ENCODE results near the gene TUFT1. TPM values are rescaled to one million over a fixed set of nuclear protein-coding genes. Genes with fewer than 3 reads are reported as not detected.

TUFT1 gene
- total RNA-seq, 1 donor from 2014 or later: 7.0 TPM

- Mint-ChIP-seq H3K9me3 (ENCODE audit: unreplicated experiment) (no peaks in the 10 kb centered on the region), H3K4me1 (ENCODE audit: low read depth, unreplicated experiment) (peaks cover 4% of the 10 kb centered on the region), H3K36me3 (ENCODE audit: unreplicated experiment) (no peaks in the 10 kb centered on the region), H3K27me3 (ENCODE audit: unreplicated experiment) (peaks cover 4% of the 10 kb centered on the region), H3K27ac (ENCODE audit: unreplicated experiment) (no peak overlapping the region), H3K4me3 (ENCODE audit: unreplicated experiment) (no peak overlapping the region)
- TF ChIP-seq CTCF (IDR thresholded peaks at IDR 0.05; ENCODE audit: partially characterized antibody, unreplicated experiment): no peak
- no peak for DNase-seq
These were observed 16.8 kb upstream of the TUFT1 start for GRCh38 chr1:151523326-151523725.

GRCh38 chr1:151524736-151525135 lies 15.4 kb upstream of the TUFT1 start:
- Mint-ChIP-seq H3K4me3 (ENCODE audit: unreplicated experiment) (no peak overlapping the region), H3K9me3 (ENCODE audit: unreplicated experiment) (no peaks in the 10 kb centered on the region), H3K27me3 (ENCODE audit: unreplicated experiment) (peaks cover 4% of the 10 kb centered on the region), H3K4me1 (ENCODE audit: low read depth, unreplicated experiment) (peaks cover 4% of the 10 kb centered on the region), H3K27ac (ENCODE audit: unreplicated experiment) (no peak overlapping the region), H3K36me3 (ENCODE audit: unreplicated experiment) (no peaks in the 10 kb centered on the region)
- TF ChIP-seq CTCF (IDR thresholded peaks at IDR 0.05; ENCODE audit: partially characterized antibody, unreplicated experiment): no peak
- no peak for DNase-seq

GRCh38 chr1:151526735-151527525 lies 13.2 kb upstream of the TUFT1 start:
- Mint-ChIP-seq H3K27ac (ENCODE audit: unreplicated experiment) (no peak overlapping the region), H3K27me3 (ENCODE audit: unreplicated experiment) (no peaks in the 10 kb centered on the region), H3K9me3 (ENCODE audit: unreplicated experiment) (no peaks in the 10 kb centered on the region), H3K36me3 (ENCODE audit: unreplicated experiment) (no peaks in the 10 kb centered on the region), H3K4me3 (ENCODE audit: unreplicated experiment) (no peak overlapping the region), H3K4me1 (ENCODE audit: low read depth, unreplicated experiment) (no peaks in the 10 kb centered on the region)
- DNase-seq: no peak
- no peak for TF ChIP-seq CTCF (IDR thresholded peaks at IDR 0.05; ENCODE audit: partially characterized antibody, unreplicated experiment)

GRCh38 chr1:151529211-151529702 lies 10.9 kb upstream of the TUFT1 start:
- H3K9me3 Mint-ChIP-seq (ENCODE audit: unreplicated experiment): no peaks in the 10 kb centered on the region
- H3K27me3 Mint-ChIP-seq (ENCODE audit: unreplicated experiment): no peaks in the 10 kb centered on the region
- no peaks in the 10 kb centered on the region for H3K36me3 Mint-ChIP-seq (ENCODE audit: unreplicated experiment)
- H3K4me3 Mint-ChIP-seq (ENCODE audit: unreplicated experiment): no peak overlapping the region
- DNase-seq: no peak
- TF ChIP-seq CTCF (IDR thresholded peaks at IDR 0.05; ENCODE audit: partially characterized antibody, unreplicated experiment): no peak
- H3K4me1 Mint-ChIP-seq (ENCODE audit: low read depth, unreplicated experiment): no peaks in the 10 kb centered on the region
- no peak overlapping the region for H3K27ac Mint-ChIP-seq (ENCODE audit: unreplicated experiment)

GRCh38 chr1:151529781-151530180 lies 10.3 kb upstream of the TUFT1 start:
- H3K4me1 Mint-ChIP-seq (ENCODE audit: low read depth, unreplicated experiment): no peaks in the 10 kb centered on the region
- H3K27me3 Mint-ChIP-seq (ENCODE audit: unreplicated experiment): no peaks in the 10 kb centered on the region
- H3K27ac Mint-ChIP-seq (ENCODE audit: unreplicated experiment): no peak overlapping the region
- no peaks in the 10 kb centered on the region for H3K9me3 Mint-ChIP-seq (ENCODE audit: unreplicated experiment)
- no peak for TF ChIP-seq CTCF (IDR thresholded peaks at IDR 0.05; ENCODE audit: partially characterized antibody, unreplicated experiment)
- no peak for DNase-seq
- no peak overlapping the region for H3K4me3 Mint-ChIP-seq (ENCODE audit: unreplicated experiment)
- H3K36me3 Mint-ChIP-seq (ENCODE audit: unreplicated experiment): no peaks in the 10 kb centered on the region

Data from glutamatergic neuron (in vitro differentiated cells).